ENCODE measurements around the gene AGAP1.
"Not testable (repeated sequence)": the region's sequence is repeated elsewhere in the genome, so short reads cannot be mapped to it uniquely, and the experiment has no call there.

The AGAP1 gene

DNA sequence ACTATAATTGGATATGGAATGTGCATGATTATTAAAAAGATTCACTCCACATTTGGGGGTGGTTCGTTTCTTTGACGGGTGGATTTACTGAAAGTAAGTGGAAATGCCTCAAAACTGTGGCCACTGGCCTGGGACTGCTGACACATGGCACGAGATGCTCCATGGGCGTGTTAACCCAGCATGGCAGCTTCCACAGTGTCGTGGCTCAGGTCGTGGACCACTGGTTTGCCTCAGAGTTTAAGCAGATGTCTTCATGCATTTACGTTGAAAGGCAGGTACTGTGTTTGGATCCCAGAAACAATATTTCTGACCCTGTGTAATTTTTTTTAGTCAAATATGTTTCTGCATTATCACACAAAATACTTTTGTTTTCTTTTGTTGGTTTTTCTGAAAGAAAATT, 432.4 kb downstream of the AGAP1 start:
- H3K4me3 ChIP-seq (ENCODE audit: low read depth, low read length): no peak overlapping the region

DNA sequence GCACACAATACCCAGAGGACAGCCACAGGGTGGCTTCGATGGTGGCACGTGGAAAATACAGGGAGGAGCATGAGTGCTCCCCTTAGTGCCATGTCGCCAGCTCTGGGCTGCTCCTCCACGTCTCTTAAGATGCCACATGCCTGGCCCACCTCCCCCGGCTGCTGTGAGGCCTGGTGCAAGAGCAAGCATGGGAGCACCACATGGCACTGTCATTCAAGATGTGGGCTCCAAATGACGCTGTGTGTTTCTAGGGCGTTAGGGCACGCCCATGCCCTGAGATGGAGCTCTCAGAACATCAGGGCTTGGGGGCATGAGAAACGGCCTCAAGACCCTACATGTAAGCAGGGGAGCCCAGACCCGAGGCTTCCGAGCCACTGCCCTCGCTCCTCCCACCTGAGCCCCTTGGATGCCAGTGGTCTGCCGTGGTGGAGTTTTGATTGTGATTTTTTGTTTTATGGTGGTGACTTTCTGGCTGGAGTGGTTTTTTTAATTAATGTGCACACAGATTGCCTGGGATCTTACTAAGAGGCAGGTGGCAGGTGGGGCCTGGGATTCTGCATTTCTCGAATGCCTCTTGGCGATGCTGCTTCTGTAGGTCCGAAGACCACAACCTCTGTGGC, 435.0 kb downstream of the AGAP1 start:
- no peak overlapping the region for H3K4me3 ChIP-seq (ENCODE audit: low read depth, low read length)

DNA sequence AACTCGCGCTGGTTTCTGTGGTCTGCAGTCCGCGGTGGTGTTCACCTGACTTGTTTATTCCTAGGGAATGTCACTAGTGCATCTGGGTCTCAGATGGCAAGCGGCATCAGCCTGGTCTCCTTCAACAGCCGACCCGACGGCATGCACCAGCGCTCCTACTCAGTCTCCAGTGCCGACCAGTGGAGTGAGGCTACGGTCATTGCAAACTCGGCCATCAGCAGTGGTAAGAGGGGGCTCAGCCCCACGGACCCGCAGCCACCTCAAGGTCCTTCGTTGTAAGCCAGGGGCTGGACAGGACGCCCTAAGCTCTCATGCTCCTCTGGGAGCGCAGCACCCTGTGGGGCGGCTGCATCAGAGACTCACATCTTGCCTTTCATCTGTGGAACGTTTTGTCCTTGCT, 436.9 kb downstream of the AGAP1 start:
- no peak overlapping the region for H3K4me3 ChIP-seq (ENCODE audit: low read depth, low read length)

DNA sequence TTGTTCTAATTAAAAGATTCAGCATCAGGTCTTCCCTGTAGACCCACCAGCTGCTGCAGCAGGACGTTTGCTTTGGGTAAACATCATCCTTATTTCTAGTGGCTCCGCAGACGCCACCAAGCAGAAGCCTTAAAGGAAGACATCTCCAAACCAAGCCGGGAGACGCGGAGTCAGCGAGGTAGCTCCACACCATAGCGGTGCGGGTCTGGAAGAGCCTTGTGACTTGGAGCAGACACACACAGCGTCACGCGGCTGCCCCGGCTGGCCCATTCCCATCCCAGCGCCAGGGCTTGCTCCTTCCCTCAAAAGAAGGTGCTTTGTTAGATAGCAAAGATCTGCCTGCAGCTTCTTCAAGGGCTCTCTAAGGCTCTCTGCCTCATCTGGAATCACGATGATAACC, 437.8 kb downstream of the AGAP1 start:
- no peak overlapping the region for H3K4me3 ChIP-seq (ENCODE audit: low read depth, low read length)

DNA sequence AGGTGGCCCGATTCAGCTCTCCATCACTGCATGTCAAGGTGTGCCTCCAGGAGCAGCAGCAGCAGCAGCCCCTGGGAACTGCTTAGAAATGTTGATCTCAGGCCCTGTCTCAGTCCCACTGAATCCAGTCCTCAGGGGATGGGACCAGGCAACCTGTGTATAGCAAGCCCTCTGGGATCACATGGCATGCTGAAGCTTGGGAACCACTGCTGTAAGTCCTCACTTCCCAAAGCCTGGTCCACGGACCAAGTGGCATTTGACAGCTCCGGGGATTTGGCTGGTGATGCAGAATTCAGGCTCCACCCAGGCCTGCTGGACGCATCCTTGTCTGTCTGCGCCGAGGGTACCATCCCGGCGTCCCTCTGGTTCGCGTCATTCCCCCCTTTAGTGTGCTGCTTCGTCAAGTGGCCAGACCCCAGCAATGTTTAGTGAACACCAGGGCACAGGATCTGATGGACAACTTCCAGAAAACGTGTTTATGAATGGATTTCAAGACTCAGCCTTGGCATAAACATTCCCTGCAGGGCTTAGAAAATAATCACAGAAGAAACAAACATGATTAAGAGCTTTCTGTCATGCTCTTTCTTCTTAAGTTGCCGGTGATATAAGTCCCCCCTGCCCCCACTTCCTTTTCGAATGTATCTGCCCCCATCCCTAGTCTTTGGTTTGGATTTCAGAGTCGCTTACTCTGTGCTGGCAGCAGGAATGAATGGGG, 440.4 kb downstream of the AGAP1 start:
- no peak overlapping the region for H3K4me3 ChIP-seq (ENCODE audit: low read depth, low read length)

DNA sequence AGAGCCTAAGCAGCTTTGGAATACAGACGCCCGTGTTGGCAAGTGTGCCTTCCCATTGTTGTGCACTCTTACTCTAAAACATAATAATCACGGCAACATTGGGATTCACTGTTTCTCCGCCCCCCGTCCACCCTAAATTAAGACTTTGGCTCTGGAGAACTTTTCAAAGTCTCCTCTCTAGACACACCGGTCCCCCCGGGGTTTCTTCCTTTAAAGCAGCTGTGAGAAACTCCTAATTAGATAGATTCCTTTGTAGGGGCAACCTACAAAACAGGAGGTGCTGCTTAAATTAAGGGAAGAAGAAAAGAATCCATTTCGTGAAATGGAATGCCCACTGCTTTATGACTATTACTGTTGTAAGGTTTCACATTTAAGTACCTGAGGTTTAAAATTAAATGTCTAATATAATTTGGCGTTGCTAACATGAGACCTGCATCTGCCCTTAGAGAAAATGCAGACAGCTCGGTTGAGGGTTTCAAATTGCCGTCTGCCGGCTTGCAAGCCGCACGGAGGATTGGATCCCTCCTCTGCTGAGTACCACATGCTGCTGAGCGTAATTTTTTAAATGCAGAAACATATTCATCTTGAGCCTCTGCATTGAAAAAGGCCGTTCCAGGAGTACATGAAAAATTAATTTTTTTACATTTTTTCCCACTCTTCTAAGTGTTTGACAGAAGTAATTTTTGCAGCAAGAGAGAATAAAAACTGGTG, 441.1 kb downstream of the AGAP1 start:
- no peak overlapping the region for H3K4me3 ChIP-seq (ENCODE audit: low read depth, low read length)

DNA sequence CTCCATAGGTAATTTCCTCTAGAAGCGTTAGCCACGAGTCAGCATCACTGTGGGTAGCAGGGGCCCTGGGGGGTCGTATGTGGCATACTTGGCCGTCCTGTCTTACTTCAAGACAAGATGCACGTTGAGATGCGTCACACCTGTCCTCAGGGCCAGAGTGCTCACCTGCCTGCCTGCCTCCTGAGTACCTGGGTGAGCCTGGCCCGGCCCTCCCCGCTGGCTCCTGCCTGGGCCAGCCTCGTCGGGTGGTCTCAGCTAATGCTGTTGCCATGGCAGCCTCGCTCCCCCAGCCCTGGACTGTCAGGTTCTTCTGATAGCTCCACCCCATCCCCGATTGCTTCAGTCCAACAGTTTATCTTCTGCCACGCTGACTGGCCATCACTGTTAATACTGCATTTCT, 441.9 kb downstream of the AGAP1 start:
- no peak overlapping the region for H3K4me3 ChIP-seq (ENCODE audit: low read depth, low read length)

DNA sequence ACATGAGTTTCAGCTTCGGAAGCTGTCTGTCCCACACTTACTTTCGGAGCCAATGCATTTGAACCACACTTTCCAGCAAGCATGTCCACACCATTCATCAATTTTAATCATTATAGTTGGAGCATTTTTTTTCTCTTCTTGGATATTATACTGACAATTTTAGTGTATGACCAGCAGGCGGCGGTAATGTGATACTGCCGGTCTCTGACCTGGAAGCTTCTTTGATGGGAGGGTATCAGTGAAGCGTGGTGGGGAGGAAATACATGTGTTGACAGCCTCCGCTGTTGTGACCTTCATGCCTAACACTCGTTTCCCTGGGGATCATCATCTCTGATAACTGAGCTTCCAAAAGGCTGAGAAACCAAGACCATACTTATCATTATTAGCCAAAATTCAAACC, 442.6 kb downstream of the AGAP1 start:
- H3K4me3 ChIP-seq (ENCODE audit: low read depth, low read length): no peak overlapping the region

DNA sequence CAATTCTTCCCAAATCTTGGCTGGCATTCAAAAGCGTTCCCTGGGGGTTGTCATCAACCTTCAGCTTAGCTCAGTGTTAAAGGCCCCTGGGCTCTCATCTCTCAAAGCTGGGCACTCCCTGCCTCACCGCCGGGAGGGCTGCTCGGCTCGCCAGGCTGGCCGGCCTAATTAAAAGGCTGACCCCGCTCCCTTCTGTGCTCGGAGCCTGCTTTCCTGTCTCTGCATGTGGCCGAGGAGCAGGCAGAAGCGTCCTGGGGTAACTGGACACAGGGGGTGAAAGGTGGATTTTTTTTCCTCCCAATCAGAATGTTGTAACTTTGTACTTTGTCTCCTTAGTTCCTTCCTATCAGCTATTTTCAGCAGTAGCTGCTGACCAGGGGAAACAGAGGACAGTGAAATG, 443.2 kb downstream of the AGAP1 start:
- no peak overlapping the region for H3K4me3 ChIP-seq (ENCODE audit: low read depth, low read length)

DNA sequence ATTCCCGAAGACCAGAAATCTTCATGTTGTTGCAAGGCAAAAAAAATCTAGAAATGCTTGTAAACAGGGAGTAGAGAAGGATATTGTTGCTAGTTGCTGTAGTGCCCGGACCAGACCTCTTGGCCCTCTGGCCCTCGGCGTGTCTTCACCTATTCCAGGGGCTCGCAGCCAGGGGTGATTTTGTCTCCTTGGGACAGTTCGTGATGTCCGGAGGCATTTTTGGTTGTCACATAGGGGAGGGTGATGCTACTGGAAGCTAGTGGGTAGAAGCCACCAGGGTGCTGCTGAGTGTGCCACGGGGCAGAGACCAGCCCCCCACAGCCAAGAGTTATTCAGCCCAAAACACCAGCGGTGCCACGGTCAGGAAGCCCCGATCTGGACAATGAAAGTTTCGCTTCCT, 443.7 kb downstream of the AGAP1 start:
- H3K4me3 ChIP-seq (ENCODE audit: low read depth, low read length): no peak overlapping the region

DNA sequence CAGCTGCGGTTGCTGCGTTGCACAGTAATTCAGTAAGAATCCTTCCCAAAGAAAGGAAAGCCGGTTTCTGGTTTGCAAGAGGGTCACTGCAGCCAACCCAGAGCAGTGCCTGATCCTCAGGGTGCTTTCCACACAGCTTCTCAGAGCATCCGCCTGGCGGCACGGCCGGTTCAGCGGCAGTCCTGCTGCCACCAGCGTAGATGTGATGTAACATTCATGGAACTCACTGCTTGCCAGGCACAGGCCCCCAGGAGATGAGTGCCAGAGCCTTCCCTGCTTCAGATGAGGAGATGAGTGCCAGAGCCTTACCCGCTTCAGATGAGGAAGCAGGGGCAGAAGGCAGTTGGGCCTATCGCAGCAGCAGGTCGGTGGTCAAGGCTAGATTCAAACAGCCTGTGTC, 444.1 kb downstream of the AGAP1 start:
- H3K4me3 ChIP-seq (ENCODE audit: low read depth, low read length): no peak overlapping the region

DNA sequence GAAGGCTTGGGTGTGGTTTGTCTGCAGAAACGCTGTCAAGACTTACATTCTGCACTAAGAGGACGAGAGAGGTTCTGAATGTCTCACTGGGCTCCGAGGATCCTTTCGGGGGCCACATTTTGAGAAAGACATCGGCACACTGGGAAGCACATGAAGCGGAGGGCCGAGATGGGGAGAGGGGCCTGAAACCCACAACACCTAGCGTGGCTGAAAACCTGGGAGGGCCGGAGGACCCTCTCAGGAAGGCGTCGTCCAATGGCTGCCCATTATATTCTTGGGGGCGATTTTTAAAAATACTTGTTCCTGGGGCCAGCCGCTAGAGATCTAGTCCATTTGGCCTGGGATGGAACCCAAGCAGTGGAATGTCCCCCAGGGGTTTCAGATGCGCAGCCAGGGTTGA, 444.8 kb downstream of the AGAP1 start:
- no peak overlapping the region for H3K4me3 ChIP-seq (ENCODE audit: low read depth, low read length)

DNA sequence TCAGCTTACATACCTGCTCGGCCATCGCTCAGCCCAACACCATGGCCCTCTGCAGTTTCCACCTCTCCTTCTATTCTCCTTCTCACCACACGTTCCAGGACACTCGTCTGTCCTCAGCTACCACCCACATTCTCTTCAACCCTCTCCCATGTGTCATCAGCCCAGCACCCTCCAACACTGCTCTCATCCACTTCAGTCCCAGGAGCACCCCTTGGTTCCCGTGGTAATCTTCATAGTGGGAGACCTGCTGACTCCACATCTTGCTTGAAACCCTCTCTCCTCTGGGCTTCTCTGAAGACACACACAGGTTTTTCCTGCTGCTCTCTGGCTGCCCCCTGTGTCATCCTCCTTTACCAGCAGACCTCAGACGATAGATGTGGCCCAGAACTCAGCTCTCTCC, 445.6 kb downstream of the AGAP1 start:
- H3K4me3 ChIP-seq (ENCODE audit: low read depth, low read length): no peak overlapping the region

DNA sequence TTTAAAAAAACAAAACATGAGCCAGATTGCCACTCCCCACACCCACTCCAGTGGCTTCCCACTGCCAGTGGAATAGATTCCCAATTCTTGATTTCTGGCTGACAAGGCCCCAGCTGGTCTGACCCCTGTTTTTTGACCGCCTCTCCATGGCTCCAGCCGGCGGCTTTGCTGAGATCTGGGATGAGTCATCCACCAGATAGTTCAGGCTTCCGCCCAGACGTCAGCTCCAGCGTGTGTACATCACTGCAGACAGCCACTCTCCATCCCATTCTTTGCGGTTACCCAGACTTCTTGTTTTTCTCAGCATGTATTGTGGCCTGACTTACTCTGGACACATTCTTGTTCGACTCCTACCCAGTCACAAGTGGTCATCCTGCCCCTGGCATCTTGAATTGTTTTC, 446.5 kb downstream of the AGAP1 start:
- no peak overlapping the region for H3K4me3 ChIP-seq (ENCODE audit: low read depth, low read length)

DNA sequence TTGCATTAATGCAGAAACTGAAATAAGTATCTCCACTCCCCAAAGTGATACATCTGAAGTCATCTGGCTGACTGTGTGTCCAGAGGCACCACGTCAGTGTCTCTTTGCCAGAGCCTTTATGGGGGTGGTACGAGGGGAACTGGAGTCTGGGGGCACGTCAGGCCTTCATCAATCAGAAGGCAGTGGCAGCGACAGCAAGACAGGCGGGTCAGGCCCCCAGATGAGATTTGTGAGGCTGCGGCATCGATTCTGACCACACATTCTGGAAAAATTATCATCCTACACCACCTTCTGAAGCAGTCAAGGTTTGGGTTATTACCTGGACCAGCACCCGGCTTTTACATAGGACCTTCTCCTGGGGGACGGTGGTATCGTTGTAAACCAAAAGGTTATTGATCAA, 450.7 kb downstream of the AGAP1 start:
- H3K4me3 ChIP-seq (ENCODE audit: low read depth, low read length): no peak overlapping the region

DNA sequence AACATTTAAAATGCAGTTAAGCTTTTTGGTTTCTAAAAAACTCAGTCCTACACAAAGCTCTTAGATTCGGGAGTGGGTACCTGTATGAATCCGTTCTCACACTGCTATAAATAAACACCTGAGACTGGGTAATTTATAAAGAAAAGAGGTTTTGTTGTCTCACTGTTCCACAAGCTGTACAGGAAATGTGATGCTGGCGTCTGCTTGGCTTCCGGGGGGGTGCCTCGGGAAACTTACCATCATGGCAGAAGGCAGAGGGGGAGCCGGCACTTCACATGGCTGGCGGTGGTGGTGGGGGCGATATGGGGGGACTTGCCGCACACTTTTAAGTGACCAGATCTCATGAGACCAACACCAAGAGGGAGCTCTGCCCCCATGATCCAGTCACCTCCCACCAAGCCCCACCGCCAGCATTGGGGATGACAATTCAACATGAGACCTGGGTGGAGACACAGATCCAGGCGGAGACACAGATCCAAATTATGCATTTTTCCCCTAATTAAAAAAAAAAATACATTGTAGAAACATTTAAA, 451.8 kb downstream of the AGAP1 start:
- no peak overlapping the region for H3K4me3 ChIP-seq (ENCODE audit: low read depth, low read length)

DNA sequence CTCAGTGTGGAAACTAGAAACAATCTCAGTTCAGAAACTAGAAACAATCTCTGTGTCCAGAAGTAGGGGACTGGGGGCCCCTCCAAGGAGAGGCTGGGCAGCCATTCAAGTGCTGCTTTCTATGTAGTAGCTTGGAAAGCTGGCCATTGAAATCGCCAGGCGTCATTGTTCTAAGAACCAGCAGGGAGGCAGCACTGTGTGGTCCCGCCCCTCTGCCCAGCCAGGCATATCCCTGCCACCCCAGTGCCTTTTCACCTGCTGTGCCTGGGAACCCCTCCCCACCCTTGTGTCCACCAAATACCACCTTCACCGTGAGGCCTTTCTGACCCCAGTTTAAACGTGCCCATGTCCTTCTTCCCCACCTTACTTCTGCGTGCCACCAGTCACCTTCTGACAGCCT, 452.7 kb downstream of the AGAP1 start:
- H3K4me3 ChIP-seq (ENCODE audit: low read depth, low read length): no peak overlapping the region

DNA sequence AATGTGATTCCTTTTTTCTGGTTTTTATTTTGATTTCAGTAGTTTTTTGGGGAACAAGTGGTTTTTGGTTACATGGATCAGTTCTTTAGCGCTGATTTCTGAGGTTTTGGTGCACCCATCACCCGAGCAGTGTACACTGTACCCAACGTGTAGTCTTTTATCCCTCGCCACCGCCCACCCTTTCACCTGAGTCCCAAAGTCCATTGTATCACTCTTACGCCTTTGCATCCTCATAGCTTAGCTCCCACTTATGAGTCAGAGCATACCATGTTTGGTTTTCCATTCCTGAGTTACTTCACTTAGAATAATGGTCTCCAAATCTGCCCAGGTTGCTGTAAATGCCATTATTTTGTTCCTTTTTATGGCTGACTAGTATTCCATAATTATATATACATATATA, 453.2 kb downstream of the AGAP1 start:
- H3K4me3 ChIP-seq (ENCODE audit: low read depth, low read length): not testable (repeated sequence)

DNA sequence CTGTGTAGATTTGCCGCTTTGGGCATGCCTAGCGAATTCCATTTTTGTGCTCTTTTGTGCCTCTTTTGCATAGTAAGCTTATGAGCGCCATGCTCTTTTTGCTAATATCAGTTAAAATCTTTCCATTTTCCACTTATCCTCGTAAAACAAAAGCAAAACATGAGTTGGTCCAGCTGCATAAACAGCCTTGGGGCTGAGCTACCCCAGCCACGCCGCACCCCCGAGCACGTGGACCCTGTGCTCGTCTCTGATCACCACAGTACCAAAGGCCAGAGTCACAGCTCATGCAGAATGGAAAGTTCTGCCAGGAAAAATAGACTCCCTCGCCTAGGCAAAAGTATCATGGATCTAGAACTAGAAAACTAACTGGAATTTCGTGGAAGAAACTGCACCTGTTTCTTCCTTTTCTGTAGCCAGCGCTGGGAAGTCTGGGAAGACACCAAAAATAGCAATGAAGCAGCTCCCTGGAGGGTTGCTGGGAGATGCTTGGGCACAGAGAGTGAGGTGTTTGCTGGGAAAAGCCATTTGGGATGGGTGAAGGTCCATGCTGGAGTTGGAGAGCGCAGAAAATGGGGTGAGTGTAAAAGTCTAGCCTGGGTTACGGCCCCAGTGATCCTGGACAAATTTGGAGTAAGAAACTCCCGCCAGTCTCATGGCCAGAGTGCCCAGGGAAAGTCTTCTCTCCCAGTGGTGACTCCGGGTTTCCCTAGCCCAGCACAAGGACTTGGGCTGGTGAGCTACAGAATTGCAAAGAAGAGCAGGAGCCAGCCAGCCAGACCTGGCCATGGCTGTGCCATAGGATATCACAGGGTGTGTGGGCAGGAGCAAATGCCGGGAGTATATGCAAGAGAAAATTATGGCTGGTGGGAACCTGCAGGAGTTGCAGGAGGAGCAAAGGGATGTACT, 456.0 kb downstream of the AGAP1 start:
- no peak overlapping the region for H3K4me3 ChIP-seq (ENCODE audit: low read depth, low read length)

DNA sequence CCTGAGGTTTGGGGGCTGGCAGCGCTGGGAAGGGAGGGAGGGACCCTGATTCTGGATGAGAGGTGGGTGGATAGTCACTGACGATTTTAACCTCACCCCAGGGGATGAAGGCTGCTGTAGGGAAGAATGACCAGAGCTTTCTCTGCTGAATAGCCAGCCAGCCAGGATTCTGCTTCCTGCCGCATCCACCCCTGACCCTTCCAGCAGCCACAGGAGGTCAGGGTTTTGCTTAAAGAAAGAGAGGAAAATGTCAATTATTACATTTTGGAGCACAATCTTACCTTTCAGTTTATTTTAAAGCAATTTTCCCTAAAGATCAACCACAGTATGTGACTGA, 456.6 kb downstream of the AGAP1 start:
- no peak overlapping the region for H3K4me3 ChIP-seq (ENCODE audit: low read depth, low read length)

DNA sequence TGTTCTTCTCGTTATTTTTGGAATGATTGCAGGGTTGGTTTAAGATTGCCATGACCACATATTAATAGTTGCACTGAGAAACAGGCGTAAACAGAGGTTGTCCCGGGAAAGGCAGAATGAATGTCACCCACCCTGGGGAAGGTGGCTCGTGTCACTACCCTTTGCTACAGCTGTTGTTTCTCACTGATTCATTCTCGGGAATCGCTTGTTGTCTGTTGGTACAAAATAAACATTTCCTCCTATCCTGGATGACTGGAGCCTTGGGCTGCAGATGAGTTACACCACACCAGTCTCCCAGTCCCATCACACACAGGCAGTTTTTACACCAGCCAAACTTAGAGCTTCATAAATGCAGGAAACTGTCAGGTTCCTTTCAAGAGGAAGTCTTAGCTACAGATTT, 457.6 kb downstream of the AGAP1 start:
- no peak overlapping the region for H3K4me3 ChIP-seq (ENCODE audit: low read depth, low read length)

All from iPS-11a (cell line).